Measurements from ENCODE around the gene GADD45G. TPM values are rescaled to one million over a fixed set of nuclear protein-coding genes. Genes with fewer than 3 reads are reported as not detected.

Gene GADD45G
- polyA plus RNA-seq, 1 donor from 2014 or later: 161 TPM

DNA sequence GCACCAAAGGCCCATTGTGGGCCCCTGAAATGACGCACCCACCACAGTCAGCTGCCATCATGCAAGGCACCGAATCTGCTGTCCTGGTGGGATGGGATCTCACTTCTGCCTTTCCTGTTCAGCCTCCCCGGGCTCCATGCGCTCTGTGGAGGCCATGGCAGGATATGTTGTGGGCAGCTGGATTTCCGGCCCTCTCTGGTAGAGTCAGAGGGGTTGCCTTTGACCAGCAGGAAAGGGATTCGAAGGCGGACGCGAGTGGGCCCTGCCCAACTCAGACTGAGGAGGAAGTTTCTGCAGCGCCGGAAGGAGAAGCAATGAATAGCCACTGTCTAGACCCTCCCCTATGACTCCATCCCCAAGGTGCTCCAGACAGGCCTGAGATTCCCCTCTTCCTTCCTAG lies 35.5 kb downstream of the GADD45G start:
- H3K36me3 ChIP-seq (ENCODE audit: insufficient read depth, low read length): no peaks in the 10 kb centered on the region
- H4K20me1 ChIP-seq (ENCODE audit: insufficient read depth): no peaks in the 10 kb centered on the region
- no peak overlapping the region for H3K4me2 ChIP-seq (ENCODE audit: low read length)
- no peak overlapping the region for H3K4me3 ChIP-seq (ENCODE audit: low read length)
- no peak overlapping the region for H2AFZ ChIP-seq (ENCODE audit: low read depth, low read length)
- H3K9ac ChIP-seq (ENCODE audit: low read length): no peak overlapping the region
- no peak overlapping the region for H3K27ac ChIP-seq (ENCODE audit: low read length)
- no peaks in the 10 kb centered on the region for H3K27me3 ChIP-seq (ENCODE audit: insufficient read depth, low read depth, low read length)
- TF ChIP-seq SMC3 (conservative IDR thresholded peaks at IDR 0.05; ENCODE audit: poor library complexity): no peak
- TF ChIP-seq POLR2AphosphoS5 (IDR thresholded peaks at IDR 0.05): no peak
- TF ChIP-seq, protein P1, sequence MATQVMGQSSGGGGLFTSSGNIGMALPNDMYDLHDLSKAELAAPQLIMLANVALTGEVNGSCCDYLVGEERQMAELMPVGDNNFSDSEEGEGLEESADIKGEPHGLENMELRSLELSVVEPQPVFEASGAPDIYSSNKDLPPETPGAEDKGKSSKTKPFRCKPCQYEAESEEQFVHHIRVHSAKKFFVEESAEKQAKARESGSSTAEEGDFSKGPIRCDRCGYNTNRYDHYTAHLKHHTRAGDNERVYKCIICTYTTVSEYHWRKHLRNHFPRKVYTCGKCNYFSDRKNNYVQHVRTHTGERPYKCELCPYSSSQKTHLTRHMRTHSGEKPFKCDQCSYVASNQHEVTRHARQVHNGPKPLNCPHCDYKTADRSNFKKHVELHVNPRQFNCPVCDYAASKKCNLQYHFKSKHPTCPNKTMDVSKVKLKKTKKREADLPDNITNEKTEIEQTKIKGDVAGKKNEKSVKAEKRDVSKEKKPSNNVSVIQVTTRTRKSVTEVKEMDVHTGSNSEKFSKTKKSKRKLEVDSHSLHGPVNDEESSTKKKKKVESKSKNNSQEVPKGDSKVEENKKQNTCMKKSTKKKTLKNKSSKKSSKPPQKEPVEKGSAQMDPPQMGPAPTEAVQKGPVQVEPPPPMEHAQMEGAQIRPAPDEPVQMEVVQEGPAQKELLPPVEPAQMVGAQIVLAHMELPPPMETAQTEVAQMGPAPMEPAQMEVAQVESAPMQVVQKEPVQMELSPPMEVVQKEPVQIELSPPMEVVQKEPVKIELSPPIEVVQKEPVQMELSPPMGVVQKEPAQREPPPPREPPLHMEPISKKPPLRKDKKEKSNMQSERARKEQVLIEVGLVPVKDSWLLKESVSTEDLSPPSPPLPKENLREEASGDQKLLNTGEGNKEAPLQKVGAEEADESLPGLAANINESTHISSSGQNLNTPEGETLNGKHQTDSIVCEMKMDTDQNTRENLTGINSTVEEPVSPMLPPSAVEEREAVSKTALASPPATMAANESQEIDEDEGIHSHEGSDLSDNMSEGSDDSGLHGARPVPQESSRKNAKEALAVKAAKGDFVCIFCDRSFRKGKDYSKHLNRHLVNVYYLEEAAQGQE (IDR thresholded peaks at IDR 0.05; ENCODE audit: borderline replicate concordance): no peak
- TF ChIP-seq EP300 (conservative IDR thresholded peaks at IDR 0.05; ENCODE audit: poor library complexity, severe bottlenecking): no peak
- TF ChIP-seq TAF1 (IDR thresholded peaks at IDR 0.05; ENCODE audit: low read depth): no peak
- TF ChIP-seq RAD21 (conservative IDR thresholded peaks at IDR 0.05): no peak
- TF ChIP-seq, protein P2, sequence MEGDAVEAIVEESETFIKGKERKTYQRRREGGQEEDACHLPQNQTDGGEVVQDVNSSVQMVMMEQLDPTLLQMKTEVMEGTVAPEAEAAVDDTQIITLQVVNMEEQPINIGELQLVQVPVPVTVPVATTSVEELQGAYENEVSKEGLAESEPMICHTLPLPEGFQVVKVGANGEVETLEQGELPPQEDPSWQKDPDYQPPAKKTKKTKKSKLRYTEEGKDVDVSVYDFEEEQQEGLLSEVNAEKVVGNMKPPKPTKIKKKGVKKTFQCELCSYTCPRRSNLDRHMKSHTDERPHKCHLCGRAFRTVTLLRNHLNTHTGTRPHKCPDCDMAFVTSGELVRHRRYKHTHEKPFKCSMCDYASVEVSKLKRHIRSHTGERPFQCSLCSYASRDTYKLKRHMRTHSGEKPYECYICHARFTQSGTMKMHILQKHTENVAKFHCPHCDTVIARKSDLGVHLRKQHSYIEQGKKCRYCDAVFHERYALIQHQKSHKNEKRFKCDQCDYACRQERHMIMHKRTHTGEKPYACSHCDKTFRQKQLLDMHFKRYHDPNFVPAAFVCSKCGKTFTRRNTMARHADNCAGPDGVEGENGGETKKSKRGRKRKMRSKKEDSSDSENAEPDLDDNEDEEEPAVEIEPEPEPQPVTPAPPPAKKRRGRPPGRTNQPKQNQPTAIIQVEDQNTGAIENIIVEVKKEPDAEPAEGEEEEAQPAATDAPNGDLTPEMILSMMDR (IDR thresholded peaks at IDR 0.05; ENCODE audit: poor library complexity, severe bottlenecking): no peak
- no peaks in the 10 kb centered on the region for H3F3A ChIP-seq (ENCODE audit: insufficient read depth, low read length, poor library complexity, severe bottlenecking)
- no peaks in the 10 kb centered on the region for H3K9me2 ChIP-seq (ENCODE audit: insufficient read depth, low read length)
- no peaks in the 10 kb centered on the region for H3K9me3 ChIP-seq (ENCODE audit: low read length)
- no peaks in the 10 kb centered on the region for H3K79me2 ChIP-seq (replicated peaks; ENCODE audit: insufficient read depth, low read length)

DNA sequence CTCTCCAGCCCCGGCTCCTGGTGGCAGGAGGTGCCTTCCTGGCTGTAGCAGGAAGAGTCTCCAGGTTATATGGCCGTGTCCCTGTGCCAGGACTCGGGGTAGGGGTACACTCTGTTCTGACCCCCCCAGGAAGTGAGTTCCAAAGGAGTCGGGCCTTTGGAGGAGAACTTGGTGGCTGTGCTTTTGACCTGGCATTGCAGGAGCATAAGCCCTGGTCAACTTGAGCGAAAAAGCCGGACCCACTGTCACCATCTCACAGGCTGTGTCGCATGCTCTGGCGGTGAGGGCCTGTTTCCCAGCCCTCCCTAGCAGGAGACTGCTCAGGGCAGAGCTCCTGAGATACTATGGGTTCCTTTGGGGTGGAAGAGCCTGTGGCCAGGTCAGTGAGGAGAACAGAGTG lies 36.0 kb downstream of the GADD45G start:
- H3K4me3 ChIP-seq (ENCODE audit: low read length): no peak overlapping the region
- H3K9me3 ChIP-seq (ENCODE audit: low read length): no peaks in the 10 kb centered on the region
- TF ChIP-seq TAF1 (IDR thresholded peaks at IDR 0.05; ENCODE audit: low read depth) (no peak), SMC3 (conservative IDR thresholded peaks at IDR 0.05; ENCODE audit: poor library complexity) (no peak), EP300 (conservative IDR thresholded peaks at IDR 0.05; ENCODE audit: poor library complexity, severe bottlenecking) (no peak), POLR2AphosphoS5 (IDR thresholded peaks at IDR 0.05) (no peak), EZH2 (IDR thresholded peaks at IDR 0.05; ENCODE audit: borderline replicate concordance, insufficient read depth, low read length, poor library complexity, severe bottlenecking) (no peak), RAD21 (conservative IDR thresholded peaks at IDR 0.05) (no peak), MXI1 (conservative IDR thresholded peaks at IDR 0.05; ENCODE audit: poor library complexity, severe bottlenecking) (no peak)
- TF ChIP-seq, protein P2 (IDR thresholded peaks at IDR 0.05; ENCODE audit: poor library complexity, severe bottlenecking): no peak
- TF ChIP-seq, protein P1 (IDR thresholded peaks at IDR 0.05; ENCODE audit: borderline replicate concordance): no peak
- H3K4me2 ChIP-seq (ENCODE audit: low read length): no peak overlapping the region
- no peaks in the 10 kb centered on the region for H3F3A ChIP-seq (ENCODE audit: insufficient read depth, low read length, poor library complexity, severe bottlenecking)
- H3K9me2 ChIP-seq (ENCODE audit: insufficient read depth, low read length): no peaks in the 10 kb centered on the region
- no peak overlapping the region for H3K9ac ChIP-seq (ENCODE audit: low read length)
- no peaks in the 10 kb centered on the region for H3K27me3 ChIP-seq (ENCODE audit: insufficient read depth, low read depth, low read length)
- H2AFZ ChIP-seq (ENCODE audit: low read depth, low read length): no peak overlapping the region
- no peaks in the 10 kb centered on the region for H3K79me2 ChIP-seq (replicated peaks; ENCODE audit: insufficient read depth, low read length)
- no peaks in the 10 kb centered on the region for H4K20me1 ChIP-seq (ENCODE audit: insufficient read depth)
- no peak overlapping the region for H3K27ac ChIP-seq (ENCODE audit: low read length)
- no peaks in the 10 kb centered on the region for H3K36me3 ChIP-seq (ENCODE audit: insufficient read depth, low read length)
